A673 (cell line): Measurements from ENCODE around the gene SURF1.

Source experiments
- CTCF ChIP-seq: fragments of 300-800, 200-600 bp; sonication (generic); conservative IDR thresholded peaks from 2 replicates; pipeline ENCODE4 v1.5.1; 2017; ENCODE audit warnings: low read depth, mild to moderate bottlenecking, antibody characterized with exemption, low read length, moderate library complexity, mixed read lengths
- EZH2 ChIP-seq: fragments of 200-600 bp; sonication (generic); IDR thresholded peaks from 2 replicates; pipeline ENCODE4 v1.6.1; 2017; ENCODE audit warnings: borderline replicate concordance, low read depth, mild to moderate bottlenecking, mixed read lengths, antibody characterized with exemption, low read length; ENCODE audit not compliant: poor library complexity, severe bottlenecking

GRCh38 chr9:133339641-133340040, 16.6 kb downstream of the SURF1 start:
- TF ChIP-seq CTCF (no peak), EZH2 (no peak)
